Measurements from ENCODE around the gene DSCAML1. TPM values are rescaled to one million over a fixed set of nuclear protein-coding genes. Genes with fewer than 3 reads are reported as not detected.

DSCAML1 gene
- total RNA-seq, 1 experiment from 2014 or later: not detected

Other genes with a start within 250 kb of the DSCAML1 start
- 0.52 TPM for gene FXYD2, start 27.5 kb upstream of the DSCAML1 start, total RNA-seq (2021; ENCODE audit: unreplicated experiment)
- 2.5 TPM for gene FXYD6, start 79.4 kb upstream of the DSCAML1 start, total RNA-seq (2021; ENCODE audit: unreplicated experiment)
- 0.52 TPM for gene TMPRSS13, start 132.2 kb upstream of the DSCAML1 start, total RNA-seq (2021; ENCODE audit: unreplicated experiment)
- 1.7 TPM for gene IL10RA, start 189.2 kb upstream of the DSCAML1 start, total RNA-seq (2021; ENCODE audit: unreplicated experiment)

Data from HCT116 (cell line).